NCI-H146 treated with DMSO at 0.1 percent for 48 hours (cell line): Measurements from ENCODE around the gene SPRYD4.
A peak's percentile ranks its signal among the peaks of the same experiment; 100 is the strongest.
"Not testable (repeated sequence)": the region's sequence is repeated elsewhere in the genome, so short reads cannot be mapped to it uniquely, and the experiment has no call there.

Source experiments
- DNase-seq: peaks from one replicate; lab custom pipeline; 2025; ENCODE audit not compliant: unreplicated experiment; lab: John Stamatoyannopoulos, UW

Gene SPRYD4

DNA sequence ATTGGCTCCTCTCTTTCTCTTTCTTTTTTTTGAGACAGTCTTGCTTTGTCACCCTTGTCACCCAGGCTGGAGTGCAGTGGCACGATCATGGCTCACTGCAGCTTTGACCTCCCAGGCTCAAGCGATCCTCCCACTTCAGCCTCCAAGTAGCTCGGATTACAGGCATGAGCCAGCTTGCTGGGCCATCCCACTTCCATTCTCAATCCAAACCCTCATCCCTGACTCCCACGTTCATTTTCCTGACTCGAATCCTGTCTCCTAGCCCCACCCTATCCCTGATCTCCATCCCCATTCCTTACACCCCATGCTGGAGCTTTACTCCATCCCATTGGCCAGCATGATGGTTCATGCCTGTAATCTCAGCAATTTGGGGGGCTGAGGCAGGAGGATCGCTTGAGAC is 7.8 kb downstream of the SPRYD4 start:
- DNase-seq: no peak

DNA sequence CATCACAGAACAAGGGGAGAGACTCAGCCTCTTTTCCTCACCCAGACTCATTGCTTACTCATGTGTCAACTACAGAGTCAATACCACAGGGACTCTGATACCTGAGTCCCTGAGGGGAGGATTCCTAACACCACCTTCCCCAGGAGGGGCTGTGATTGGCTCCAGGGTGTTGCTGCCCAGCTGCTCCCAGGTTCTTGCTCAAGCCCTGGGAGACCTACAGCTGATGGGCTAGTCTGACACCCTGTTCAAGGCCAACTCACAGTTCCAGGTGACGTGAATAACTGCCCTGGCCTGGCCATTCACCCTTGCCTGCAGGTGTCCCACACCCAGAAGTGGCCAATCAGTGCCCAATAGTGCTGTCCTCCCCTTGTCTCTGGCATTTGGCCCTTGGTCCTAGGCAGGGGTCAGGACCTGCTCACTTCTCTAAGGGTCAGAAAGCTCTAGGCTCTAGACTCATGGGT is 8.6 kb downstream of the SPRYD4 start:
- no peak for DNase-seq

- DNase-seq: no peak
Observed at GRCh38 chr12:56477521-56478225, 9.3 kb downstream of the SPRYD4 start.

GRCh38 chr12:56479625-56480024 is 11.2 kb downstream of the SPRYD4 start:
- DNase-seq: no peak

- DNase-seq: no peak
Observed at GRCh38 chr12:56484566-56484965, 16.2 kb downstream of the SPRYD4 start.

DNA sequence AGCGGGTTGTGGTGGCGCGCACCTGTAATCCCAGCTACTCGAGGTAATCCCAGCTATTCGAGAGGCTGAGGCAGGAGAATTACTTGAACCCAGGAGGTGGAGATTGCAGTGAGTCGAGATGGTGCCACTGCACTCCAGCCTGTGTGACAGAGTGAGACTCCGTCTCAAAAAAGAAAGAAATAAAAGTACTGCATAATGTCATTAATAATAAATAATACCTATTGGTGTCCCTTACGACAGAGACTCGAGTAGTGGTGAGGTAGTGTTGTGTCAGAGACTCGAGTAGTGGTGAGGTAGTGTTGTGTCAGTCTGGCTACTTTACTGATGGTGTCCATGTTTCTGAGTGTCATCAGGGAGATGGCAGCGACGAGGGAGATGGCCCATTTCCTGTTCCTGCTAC is 18.3 kb downstream of the SPRYD4 start:
- no peak for DNase-seq

DNA sequence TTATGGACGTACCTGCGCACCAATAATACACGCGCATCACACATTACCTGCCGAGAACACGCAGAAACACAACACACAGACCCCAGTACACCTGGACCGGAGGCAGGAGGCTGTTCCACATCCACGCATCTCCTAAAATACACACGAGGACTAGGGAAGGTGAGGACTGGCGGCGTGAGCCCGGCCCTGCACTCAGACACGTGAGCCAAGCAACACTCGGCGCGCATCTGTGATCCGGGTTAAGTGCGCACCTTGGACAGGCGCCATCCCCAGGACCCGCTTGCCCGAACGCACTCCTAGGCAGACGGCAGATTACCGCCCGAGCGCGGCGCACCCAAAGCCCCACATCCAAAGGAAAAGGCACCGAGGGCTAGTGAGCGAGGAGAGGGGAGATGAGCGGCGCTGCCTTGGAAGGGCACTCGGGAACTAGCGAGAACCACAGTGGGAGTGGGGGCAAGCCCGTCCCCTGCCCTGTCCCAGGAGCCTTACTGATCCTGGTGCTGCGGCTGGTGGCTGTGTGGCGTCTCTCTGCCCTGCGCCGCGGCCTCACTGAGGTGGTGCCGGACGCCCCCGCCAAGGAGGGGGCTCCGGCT is 19.2 kb downstream of the SPRYD4 start:
- DNase-seq: peak; percentile 43

DNA sequence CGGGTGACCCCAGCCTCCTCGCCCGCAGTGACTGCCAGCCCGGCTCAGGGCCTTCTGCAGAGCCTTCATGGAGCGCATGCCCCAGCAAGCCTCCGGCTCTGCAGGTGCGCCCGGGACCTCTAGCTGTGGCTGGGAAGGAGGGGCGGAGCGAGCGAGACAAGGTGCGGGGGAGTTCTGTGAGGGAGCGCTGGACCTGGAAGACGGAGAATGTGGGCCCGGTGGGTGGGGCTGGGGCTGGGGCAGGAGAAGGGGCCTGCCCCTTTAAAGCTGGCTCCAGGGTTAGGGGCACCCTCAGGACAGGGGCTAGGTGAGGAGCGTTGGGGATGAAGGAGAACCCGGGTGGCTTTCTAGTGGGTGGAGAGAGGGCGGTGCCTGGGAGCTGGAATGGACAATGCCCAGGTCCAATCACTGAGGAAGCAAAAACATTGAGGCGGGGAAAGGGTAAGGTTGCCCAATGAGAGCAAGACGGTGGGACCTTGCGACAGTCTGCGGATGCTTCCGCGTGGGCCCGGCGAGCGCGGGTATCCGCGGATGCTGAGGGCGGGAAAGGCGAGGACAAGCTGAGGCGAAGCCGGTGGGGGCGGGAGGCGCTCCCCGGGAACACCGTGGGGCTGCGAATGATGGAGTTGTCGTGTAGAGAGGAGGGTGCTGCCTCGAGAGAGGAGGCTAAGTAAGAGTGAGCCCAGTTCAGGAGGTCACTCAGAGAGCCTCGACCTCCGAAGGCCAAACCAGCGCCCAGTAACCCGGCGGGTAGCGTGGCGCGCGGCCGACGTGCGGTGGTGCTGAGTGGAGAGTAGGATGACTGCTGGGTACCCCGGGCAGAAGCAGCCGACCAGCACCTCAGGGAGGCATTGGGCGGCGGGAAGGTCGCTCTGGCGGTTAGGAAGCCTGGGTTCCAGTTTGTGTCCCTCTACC is 19.9 kb downstream of the SPRYD4 start, which contains the start of gene GLS2:
TSS of gene GLS2 (minus strand) at position 121 of the 915 bp plus-strand sequence. CDS start at position 78, 43 bp downstream.
- DNase-seq: peak; percentile 94

DNA sequence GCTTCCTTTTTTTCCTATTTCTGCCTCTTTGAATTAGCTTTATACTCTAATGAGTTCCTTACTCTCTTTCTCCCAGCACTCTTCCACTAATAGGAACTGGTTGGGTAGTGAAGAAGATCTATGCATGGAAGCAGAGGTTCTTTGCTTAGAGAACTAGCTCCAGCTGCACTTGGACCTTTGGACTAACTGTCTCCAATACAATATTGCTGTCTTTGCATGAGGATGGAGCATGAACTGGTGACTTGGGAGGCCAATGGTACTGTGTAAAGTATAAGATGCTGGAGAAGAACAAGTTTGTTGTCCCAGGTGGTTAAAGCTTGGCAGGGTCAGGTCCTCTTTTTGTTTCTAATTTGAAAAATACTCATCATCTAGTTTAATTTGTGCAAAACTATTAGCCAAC is 22.0 kb downstream of the SPRYD4 start:
- no peak for DNase-seq

GRCh38 chr12:56493409-56494105 is 25.2 kb downstream of the SPRYD4 start:
- DNase-seq: not testable (repeated sequence)

- DNase-seq: not testable (repeated sequence)
Observed at GRCh38 chr12:56494106-56494415, 25.7 kb downstream of the SPRYD4 start.

DNA sequence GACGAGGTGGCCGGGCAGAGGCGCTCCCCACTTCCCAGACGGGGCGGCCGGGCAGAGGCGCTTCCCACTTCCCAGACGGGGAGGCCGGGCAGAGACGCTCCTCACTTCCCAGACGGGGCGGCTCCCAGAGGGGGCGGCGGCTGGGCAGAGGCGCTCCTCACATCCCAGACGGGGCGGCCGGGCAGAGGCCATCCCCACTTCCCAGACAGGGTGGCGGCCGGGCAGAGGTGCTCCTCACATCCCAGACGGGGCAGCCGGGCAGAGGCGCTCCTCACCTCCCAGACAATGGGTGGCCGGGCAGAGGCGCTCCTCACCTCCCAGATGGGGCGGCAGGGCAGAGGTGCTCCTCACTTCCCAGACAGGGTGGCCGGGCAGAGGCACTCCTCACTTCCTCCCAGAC is 26.1 kb downstream of the SPRYD4 start:
- DNase-seq: not testable (repeated sequence)

DNA sequence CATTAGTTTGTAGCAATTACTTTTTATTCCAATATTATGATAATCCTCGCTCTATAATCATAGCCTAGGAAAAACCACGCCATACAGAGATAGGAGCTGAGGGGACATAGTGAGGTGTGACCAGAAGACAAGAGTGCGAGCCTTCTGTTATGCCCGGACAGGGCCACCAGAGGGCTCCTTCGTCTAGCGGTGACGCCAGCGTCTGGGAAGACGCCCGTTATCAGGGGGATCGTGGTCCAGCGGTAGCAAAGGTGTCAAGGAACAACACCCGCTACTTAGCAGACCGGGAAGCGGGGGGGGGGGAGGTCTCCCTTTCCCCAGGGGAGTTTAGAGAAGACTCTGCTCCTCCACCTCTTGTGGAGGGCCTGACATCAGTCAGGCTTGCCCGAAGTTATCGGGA is 28.3 kb downstream of the SPRYD4 start:
- not testable (repeated sequence) for DNase-seq

- peak; percentile 85 for DNase-seq
Observed at GRCh38 chr12:56498126-56498902, 29.9 kb downstream of the SPRYD4 start.

DNA sequence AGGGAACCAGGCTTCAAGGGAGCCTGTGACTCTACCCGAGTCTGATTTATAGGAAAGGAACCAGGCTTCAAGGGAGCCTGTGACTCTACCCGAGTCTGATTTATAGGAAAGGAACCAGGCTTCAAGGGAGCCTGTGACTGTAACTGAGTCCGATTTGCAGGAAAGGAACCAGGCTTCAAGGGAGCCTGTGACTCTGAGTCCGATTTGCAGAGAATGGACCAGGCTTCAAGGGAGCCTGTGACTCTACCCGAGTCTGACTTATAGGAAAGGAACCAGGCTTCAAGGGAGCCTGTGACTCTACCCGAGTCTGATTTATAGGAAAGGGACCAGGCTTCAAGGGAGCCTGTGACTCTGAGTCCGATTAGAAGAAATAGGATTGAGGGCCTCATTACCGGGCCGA is 31.1 kb downstream of the SPRYD4 start:
- not testable (repeated sequence) for DNase-seq

- not testable (repeated sequence) for DNase-seq
Observed at GRCh38 chr12:56499879-56500278, 31.5 kb downstream of the SPRYD4 start.

DNA sequence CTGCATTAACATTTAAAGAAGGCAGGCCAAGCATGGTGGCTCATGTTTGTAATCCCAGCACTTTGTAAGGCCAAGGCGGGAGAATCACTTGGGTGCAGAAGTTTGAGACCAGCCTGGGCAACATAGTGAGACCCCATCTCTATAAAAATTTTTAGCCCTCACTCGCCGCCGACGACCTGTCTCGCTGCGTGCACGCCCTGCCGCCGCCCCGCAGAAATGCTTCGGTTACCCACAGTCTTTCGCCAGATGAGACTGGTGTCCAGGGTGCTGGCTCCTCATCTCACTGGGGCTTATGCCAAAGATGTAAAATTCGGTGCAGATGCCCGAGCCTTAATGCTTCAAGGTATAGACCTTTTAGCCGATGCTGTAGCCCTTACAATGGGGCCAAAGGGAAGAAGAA is 42.4 kb downstream of the SPRYD4 start:
- no peak for DNase-seq

DNA sequence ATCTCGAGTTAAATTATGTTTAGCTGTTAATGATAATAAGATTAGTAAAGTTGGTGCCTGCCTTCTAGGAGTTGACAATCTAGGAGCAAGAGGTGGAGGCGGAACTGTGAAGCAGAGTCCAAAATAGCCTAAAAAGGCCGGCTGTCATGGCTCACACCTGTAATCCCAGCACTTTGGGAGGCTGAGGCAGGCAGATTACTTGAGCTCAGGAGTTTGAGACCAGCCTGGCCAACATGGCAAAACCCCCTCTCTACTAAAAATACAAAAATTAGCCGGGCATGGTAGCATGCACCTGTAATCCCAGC is 45.6 kb downstream of the SPRYD4 start:
- DNase-seq: not testable (repeated sequence)

DNA sequence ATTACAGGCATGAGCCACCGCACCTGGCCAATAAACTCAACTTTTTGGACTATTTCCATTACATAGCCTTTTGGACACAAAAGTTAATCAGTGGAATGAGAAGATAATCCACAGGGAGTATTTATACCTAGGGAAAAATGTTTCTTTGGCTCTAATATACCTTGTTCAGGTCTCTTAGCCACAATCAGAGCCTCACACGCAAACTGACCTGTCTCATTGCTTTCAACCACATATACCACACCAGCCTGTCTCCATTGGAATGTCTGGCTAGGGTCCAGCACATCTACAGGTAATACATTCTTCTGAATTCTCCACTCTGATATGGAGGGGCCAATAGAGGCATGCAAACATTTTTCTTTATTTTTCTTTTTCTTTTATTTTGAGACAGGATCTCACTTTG is 49.5 kb downstream of the SPRYD4 start:
- DNase-seq: no peak

- no peak for DNase-seq
Observed at GRCh38 chr12:56518570-56518969, 50.2 kb downstream of the SPRYD4 start.

- DNase-seq: no peak
Observed at GRCh38 chr12:56520048-56520447, 51.7 kb downstream of the SPRYD4 start.
